HG03025 (cell line): ENCODE results near the gene DOCK4.
"Not testable (repeated sequence)": the region's sequence is repeated elsewhere in the genome, so short reads cannot be mapped to it uniquely, and the experiment has no call there.

ENCODE experiments used
- ATAC-seq: cut with Tn5 transposase; IDR thresholded peaks from one replicate; pipeline ENCODE4 v1.9.1; 2021; ENCODE audit warnings: mild to moderate bottlenecking, moderate library complexity; ENCODE audit not compliant: unreplicated experiment, low FRiP score

The DOCK4 gene

DNA sequence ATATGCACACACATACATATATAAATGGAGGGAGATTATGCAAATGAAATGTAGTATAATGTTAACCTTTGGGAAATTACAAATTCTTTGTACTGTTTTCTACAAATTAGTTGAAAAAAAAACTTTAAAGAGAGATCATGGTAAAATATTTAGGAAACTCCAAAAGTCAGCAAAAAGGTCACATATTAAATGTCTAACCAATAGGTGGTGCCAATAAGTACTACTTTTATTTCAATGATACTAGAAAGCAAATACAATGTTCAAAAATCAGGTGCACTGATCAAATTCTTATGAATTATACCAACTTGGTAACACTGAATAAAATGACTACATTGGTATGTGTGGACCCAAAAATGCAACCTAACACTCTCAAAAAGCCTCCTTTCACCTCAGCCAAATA, 276.9 kb downstream of the DOCK4 start:
- ATAC-seq, result no peak

DNA sequence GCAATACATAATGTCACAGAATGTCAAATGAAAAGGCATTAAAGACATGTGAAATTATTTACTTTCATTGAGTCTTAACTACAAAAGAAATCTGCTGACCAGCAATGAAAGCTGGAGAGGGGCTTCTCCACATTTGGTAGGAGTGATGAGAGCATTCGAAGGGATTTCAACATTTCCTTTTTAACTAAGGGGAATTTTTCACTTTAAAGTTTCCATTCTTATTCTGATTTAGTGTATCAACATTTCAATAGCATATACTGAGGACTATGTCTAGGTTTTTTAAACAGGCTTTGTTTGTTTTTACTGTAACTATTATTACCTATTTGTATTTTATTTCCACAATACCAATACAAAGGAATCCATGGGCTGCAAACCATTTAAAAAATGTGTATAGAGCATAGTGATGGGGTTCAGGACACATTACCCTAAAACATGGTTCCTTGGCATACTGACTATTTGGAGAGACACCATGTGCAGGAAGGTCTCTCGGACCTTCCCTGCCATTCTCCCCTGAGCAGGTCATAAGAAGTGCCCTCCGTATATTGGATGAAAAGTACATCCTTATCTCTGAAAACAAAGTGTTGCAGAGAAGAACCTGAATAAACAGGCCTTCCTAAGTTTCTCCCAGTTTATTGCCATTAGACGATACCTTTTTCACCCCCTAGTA, 278.7 kb downstream of the DOCK4 start:
- ATAC-seq, result no peak

- no peak for ATAC-seq
Measured at GRCh38 chr7:111920329-111920728, 285.9 kb downstream of the DOCK4 start.

- no peak for ATAC-seq
Measured at GRCh38 chr7:111919631-111920179, 286.5 kb downstream of the DOCK4 start.

DNA sequence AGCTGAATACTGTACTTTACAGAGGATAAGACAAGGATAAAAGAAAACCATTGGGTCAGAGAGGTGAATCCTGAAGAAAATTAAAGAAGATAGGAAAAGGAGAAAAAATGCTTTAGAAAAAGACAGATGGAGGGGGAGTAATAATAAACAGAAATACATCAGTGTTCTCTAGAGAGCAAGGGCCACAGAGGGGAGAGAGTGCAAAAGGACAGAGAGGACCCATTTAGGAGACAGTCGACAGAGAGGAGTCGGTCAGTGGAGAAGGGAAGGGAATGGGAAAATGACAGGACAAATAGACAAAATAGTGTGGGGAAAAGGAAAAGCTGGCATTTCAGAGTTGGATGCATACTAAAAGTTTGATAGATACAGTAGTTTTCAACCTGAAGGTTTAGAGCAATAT, 287.0 kb downstream of the DOCK4 start:
- ATAC-seq, result no peak

DNA sequence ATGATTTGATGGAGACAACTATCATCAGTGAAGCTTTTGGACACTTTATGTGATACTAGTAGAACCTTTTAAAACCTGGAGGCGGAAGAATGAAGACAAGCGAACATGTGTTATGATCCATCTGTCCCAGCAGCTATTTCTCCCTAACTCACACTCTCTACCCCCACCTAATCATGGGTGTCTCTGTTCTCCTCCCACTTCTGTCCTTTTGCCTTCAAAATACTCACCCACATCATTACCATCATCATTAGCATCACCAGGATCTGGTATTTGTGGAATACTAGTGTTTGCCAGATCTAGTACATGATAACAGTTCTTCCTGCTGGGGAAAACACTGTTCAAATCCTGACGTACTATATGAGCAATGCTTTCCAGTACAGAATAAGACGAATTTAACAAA, 287.7 kb downstream of the DOCK4 start:
- no peak for ATAC-seq

GRCh38 chr7:111917404-111917803, 288.8 kb downstream of the DOCK4 start:
- not testable (repeated sequence) for ATAC-seq

GRCh38 chr7:111914291-111914690, 291.9 kb downstream of the DOCK4 start:
- ATAC-seq, result no peak

DNA sequence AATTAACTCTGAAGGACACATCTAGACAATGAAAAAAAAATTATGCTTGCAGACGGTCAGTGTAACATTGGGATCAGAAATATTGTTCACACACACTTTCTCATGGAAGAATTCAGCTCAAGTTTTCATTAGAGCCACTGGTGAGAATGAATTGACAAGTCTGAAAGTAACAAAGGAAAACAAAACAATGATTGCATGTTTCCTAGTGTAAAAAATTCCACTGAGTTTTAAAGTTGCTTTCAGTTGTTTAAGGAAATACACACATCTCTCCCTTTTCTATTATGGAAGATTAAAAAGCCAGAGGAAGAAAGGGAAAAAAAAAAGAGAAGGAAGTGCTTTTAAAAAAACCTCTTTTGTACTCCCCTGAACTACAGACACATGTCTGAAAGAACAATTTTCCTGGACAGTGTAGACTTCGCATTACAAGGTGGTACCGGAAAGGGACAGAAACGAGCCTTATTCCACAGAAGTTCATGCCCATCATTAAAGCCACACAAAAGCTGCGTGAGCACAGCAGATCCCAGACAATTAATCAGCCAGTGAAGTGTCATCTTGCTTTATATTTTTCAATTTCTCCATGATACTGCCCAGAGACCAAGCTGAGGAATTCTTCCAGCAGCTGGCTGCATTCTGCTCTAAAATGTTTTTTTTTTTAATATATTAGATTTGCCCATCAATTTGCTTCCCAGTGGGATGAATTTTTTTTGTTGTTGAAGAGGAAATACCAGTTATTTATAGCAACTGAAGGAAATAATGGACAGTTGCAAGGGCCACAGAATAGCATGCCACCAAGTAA, 294.8 kb downstream of the DOCK4 start:
- no peak for ATAC-seq

GRCh38 chr7:111910656-111911055, 295.5 kb downstream of the DOCK4 start:
- no peak for ATAC-seq

DNA sequence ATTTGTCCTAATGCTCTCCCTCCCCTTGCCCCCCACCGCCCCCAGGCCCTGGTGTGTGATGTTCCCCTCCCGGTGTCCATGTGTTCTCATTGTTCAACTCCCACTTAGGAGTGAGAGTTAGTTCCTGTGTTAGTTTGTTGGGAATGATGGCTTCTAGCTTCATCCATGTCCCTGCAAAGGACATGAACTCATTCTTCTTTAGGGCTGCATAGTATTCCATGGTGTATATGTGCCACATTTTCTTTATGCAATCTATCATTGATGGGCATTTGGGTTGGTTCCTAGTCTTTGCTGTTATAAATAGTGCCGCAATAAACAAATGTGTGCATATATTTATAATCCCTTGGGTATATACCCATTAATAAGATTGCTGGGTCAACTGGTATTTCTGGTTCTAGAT, 297.5 kb downstream of the DOCK4 start:
- not testable (repeated sequence) for ATAC-seq

DNA sequence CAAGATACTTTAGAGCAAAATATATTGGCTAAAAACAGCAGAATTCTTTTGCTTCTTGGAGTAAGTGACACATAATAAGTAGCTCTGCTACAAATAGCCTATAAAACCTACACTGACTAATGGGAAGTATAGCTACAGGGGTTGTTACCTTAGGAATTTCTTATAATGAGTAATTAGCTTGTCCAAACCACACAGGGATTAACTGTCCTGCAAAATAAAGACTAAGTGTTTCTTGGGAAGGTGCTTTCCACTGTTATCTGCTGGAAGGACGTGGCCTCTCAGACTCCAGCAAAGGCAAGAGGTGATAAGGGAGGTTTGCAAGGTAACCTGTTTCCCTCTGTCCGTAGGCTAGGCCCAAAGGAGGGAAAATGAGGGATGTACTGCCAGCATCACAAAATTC, 302.4 kb downstream of the DOCK4 start:
- no peak for ATAC-seq

DNA sequence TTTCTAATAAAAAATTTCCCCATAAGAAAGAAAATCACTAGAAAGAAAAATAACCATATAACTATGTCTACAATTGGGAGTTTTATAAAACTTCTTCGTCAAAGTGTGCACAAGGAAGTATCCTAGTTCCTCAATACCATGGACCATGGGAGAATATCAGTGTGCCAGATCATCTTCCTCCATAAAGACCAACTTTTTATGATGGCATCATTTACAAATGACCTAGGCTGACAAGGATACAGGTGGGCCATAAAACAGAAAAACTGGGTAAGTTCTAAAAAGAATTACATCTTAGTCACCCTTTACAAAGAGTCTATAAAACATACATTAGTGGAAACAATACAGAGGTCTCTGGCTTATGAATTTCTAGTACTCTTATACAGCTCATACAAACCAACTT, 303.2 kb downstream of the DOCK4 start:
- ATAC-seq, result no peak

DNA sequence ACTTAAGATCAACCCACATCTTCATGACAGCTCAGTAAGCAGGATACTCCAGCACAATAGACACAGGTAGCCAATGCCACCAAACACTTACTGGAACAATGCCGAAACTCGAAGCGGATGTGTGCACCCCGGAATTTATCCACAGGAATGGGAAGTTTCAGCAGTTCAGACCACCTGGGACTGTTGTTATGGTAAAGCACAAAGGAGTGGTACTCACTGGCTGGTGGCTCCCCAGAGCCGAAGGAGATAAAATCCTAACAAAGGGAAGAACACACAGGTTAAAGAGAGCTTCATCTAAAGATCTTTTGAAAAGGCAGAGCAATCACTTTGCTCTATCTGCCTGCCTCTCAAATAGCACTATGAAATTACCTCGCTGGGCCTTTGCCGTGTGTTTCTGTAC, 305.9 kb downstream of the DOCK4 start:
- ATAC-seq, result no peak

DNA sequence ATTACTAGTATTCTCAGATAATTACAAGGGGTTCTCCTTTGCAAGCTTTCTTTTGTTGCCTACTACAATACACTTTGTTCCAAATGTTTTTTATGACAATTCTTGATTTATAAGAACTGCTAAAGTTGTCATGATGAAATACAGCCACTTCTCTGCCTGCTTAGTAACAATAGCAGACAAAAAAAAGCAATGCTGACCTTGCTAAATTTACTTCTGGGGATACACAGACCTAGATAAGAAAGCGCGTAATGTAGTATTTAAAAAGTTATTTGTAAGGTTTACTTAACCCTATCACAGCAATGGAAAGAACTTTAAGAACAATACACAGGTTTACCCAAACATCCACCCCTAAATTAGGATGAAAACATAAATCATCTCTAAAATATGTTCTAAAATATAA, 311.1 kb downstream of the DOCK4 start:
- ATAC-seq, result no peak

DNA sequence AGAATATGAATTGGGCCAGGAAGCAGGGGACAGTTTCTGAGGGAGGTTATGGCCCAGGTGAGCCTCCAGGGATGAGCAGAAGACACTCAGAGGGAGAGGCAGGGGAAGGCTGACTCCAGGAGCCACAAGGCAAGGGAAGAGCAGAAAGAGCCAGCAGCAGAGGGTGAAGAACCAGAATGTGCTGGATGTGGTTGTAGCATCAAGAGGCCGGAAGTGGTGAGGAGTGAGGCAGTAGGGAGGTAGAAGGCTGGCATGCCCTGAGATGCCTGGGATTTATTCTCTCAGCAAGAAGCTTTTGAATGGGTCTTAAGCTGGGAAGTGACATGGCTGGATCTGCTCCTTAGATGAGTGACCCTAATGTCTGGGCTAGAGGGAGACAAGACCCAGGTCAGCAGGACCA, 311.7 kb downstream of the DOCK4 start:
- ATAC-seq, result no peak

DNA sequence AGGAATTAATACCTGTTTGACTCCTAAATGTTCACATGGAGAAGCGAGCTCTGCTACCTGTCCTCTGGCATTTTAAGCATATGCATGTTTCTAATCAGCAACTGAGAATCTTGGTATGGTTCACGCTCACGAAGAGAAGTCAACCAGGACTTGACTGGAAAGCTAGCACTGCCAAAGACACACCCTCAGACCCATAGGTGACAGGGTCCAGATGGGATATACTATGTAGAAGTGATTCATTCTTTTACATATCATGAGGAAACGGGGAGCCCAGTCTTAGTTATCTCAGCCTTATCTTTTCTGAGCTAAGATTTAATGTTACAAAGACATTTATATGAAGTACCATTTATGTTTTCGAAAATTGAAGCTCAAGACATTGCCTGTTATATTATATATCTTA, 313.0 kb downstream of the DOCK4 start:
- no peak for ATAC-seq

- no peak for ATAC-seq
Measured at GRCh38 chr7:111892588-111892987, 313.6 kb downstream of the DOCK4 start.

- ATAC-seq, result no peak
Measured at GRCh38 chr7:111887734-111888133, 318.5 kb downstream of the DOCK4 start.

GRCh38 chr7:111886233-111886632, 320.0 kb downstream of the DOCK4 start:
- no peak for ATAC-seq

GRCh38 chr7:111883241-111883640, 323.0 kb downstream of the DOCK4 start:
- no peak for ATAC-seq

DNA sequence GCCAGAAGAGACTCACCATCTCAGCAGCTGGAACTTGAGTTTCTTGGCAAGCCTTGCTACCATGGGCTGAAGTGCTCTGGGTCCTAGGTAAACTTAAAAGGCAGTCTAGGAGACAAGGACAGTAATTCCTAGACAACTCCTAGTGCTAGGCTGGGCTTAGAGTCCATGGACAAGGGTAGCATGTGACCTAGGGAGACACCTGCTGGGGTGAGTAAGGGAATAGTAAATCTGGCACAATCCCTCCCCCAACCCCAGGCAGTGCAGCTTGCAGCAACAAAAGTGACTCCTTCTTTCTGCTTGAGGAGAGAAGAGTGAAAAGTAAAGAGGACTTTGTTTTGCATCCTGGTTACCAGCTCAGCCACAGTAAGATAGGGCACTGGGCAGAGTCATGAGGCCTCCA, 327.4 kb downstream of the DOCK4 start:
- ATAC-seq, result no peak
